ENCODE data around the gene PPA2.

GRCh38 chr4:105510245-105510644 is 36.4 kb upstream of the PPA2 start:
- TF ChIP-seq CTCF (tag by site-specific recombination; IDR thresholded peaks at IDR 0.05): no peak
- TF ChIP-seq ZNF521 (tag by site-specific recombination; IDR thresholded peaks at IDR 0.05): no peak
- no peak for TF ChIP-seq ZNF24 (tag by site-specific recombination; IDR thresholded peaks at IDR 0.05)
- no peak for TF ChIP-seq ZBTB8A (tag by site-specific recombination; IDR thresholded peaks at IDR 0.05)
- TF ChIP-seq ZBTB11 (tag by site-specific recombination; conservative IDR thresholded peaks at IDR 0.05; ENCODE audit: low read depth): no peak
